NCI-H510A treated with DMSO at 0.1 percent for 48 hours (cell line): ENCODE data around the gene ACTL8.
"Not testable (repeated sequence)": the region's sequence is repeated elsewhere in the genome, so short reads cannot be mapped to it uniquely, and the experiment has no call there.

Experiments
- DNase-seq: peaks from one replicate; lab custom pipeline; 2025; lab: John Stamatoyannopoulos, UW

Gene ACTL8

GRCh38 chr1:17735348-17735747 lies 19.8 kb upstream of the ACTL8 start:
- no peak for DNase-seq

- no peak for DNase-seq
Observed at GRCh38 chr1:17735793-17736192, 19.3 kb upstream of the ACTL8 start.

GRCh38 chr1:17736625-17737024 lies 18.5 kb upstream of the ACTL8 start:
- DNase-seq, result no peak

GRCh38 chr1:17739050-17739449 lies 16.1 kb upstream of the ACTL8 start:
- DNase-seq, result no peak

- DNase-seq, result no peak
Observed at GRCh38 chr1:17741052-17741451, 14.1 kb upstream of the ACTL8 start.

- no peak for DNase-seq
Observed at GRCh38 chr1:17742583-17742982, 12.6 kb upstream of the ACTL8 start.

- DNase-seq, result no peak
Observed at GRCh38 chr1:17743008-17743647, 12.0 kb upstream of the ACTL8 start.

- DNase-seq, result no peak
Observed at GRCh38 chr1:17743925-17744324, 11.2 kb upstream of the ACTL8 start.

- no peak for DNase-seq
Observed at GRCh38 chr1:17744666-17745478, 10.3 kb upstream of the ACTL8 start.

- DNase-seq, result no peak
Observed at GRCh38 chr1:17745479-17745955, 9.6 kb upstream of the ACTL8 start.

- not testable (repeated sequence) for DNase-seq
Observed at GRCh38 chr1:17746281-17746680, 8.9 kb upstream of the ACTL8 start.

GRCh38 chr1:17746920-17747319 lies 8.2 kb upstream of the ACTL8 start:
- no peak for DNase-seq

GRCh38 chr1:17750333-17750732 lies 4.8 kb upstream of the ACTL8 start:
- DNase-seq, result no peak

GRCh38 chr1:17752356-17752755 lies 2.8 kb upstream of the ACTL8 start:
- DNase-seq, result no peak

- no peak for DNase-seq
Observed at GRCh38 chr1:17757426-17757825, 2.3 kb downstream of the ACTL8 start.

GRCh38 chr1:17759114-17759513 lies 4.0 kb downstream of the ACTL8 start:
- DNase-seq, result no peak

GRCh38 chr1:17762313-17762712 lies 7.2 kb downstream of the ACTL8 start:
- no peak for DNase-seq

GRCh38 chr1:17763417-17763816 lies 8.3 kb downstream of the ACTL8 start:
- DNase-seq, result no peak

GRCh38 chr1:17763995-17764394 lies 8.9 kb downstream of the ACTL8 start:
- DNase-seq, result no peak

GRCh38 chr1:17764591-17764990 lies 9.5 kb downstream of the ACTL8 start:
- no peak for DNase-seq

- no peak for DNase-seq
Observed at GRCh38 chr1:17765444-17766411, 10.6 kb downstream of the ACTL8 start.

GRCh38 chr1:17768651-17769241 lies 13.6 kb downstream of the ACTL8 start:
- DNase-seq, result no peak
